GF-D8 (cell line): ENCODE data around the gene DNAI2.

ENCODE experiments used
- DNase-seq: peaks from one replicate; lab custom pipeline; 2025; lab: John Stamatoyannopoulos, UW

The DNAI2 gene

GRCh38 chr17:74361230-74362068, 87.4 kb downstream of the DNAI2 start, which contains the start of gene BTBD17:
TSS of gene BTBD17 (minus strand) at chr17:74361868. CDS start at chr17:74361819, 49 bp downstream.
- no peak for DNase-seq

- DNase-seq: no peak
Observed at GRCh38 chr17:74362069-74362405, 88.0 kb downstream of the DNAI2 start.

- no peak for DNase-seq
Observed at GRCh38 chr17:74362810-74363498, 88.9 kb downstream of the DNAI2 start.
